ENCODE measurements around the gene SAMD13.
"Not testable (repeated sequence)": the region's sequence is repeated elsewhere in the genome, so short reads cannot be mapped to it uniquely, and the experiment has no call there.

Gene SAMD13

GRCh38 chr1:84286071-84286470 lies 15.4 kb upstream of the SAMD13 start:
- DNase-seq: no peak

DNA sequence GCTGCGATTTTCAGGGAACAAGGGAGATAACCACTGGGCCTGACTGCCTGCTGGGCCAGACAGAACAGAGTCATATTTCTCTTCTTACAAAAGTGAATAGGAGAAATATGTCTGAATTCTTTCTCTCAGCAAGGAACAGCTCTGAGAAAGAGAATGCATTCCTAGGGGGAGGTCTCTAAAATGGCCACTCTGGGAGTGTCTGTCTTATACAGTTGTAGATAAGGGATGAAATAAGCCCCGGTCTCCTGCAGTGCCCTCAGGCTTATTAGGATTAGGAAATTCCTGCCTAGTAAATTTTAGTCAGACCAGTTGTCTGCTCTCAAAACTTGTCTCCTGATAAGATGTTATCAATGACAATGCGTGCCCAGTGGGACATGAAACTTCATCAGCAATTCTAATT lies 14.1 kb upstream of the SAMD13 start:
- not testable (repeated sequence) for DNase-seq

GRCh38 chr1:84289169-84289785 lies 12.2 kb upstream of the SAMD13 start:
- DNase-seq: no peak

- DNase-seq: no peak
These were observed 9.4 kb upstream of the SAMD13 start for GRCh38 chr1:84291882-84292655.

DNA sequence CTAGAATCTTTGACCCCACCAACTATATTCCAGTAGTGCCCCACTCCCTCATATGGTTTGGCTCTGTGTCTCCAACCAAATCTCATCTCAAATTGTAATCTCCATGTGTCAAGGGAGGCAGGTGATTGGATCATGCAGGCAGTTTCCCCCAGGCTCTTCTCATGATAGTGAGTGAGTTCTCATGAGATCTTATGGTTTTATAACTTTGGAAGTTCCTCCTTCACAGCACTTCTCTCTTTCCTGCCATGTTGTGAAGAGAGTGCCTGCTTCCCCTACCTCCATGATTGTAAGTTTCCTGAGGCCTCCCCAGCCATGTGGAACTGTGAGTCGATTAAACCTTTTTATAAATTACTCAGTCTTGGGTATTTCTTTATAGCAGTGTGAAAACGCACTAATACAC lies 7.7 kb upstream of the SAMD13 start:
- no peak for DNase-seq

GRCh38 chr1:84294751-84295150 lies 6.8 kb upstream of the SAMD13 start:
- no peak for DNase-seq

GRCh38 chr1:84297546-84298244 lies 3.8 kb upstream of the SAMD13 start:
- DNase-seq: no peak

- peak; percentile 42 for DNase-seq
These were observed 3.2 kb upstream of the SAMD13 start for GRCh38 chr1:84298328-84298683.

DNA sequence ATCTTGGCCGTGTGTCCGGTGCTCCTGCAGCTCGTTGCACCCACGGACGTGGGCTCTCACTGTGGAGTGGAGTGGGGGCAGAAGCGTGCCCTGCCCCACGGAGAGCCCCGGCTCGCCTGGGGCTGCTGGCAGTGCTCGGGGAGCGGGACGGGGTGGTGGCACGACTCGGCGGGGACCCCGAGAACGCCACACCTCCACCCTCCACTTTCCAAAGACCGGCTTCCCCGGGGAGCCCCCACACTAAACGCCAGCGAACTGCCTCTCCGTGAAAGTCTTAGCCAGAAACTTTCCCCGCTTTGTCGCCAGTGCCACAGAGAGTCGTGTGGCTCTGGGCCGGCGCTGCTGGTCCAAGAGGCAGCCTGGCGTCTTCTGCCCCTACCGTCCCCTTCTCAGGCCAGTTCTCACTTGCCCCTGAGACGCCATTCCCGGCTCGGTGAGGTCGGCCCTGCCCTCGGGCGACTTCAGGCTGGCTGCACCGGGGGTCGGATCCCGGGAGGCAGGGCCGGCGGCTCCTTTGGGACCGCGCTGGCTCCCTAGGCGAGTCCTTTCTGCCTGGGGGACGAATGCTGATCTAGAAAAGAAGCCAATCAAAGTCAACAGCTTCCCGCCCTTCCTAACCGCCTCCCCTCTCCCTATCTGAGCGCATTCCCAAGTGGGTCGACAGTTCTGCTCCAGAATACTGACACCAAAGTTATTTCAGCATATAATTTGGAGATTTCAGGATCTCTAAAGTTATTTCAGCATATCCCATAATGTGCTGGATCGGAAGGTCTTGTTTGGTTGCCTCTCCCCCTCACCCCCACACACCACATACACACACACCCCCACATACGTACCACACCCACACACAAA lies 2.6 kb upstream of the SAMD13 start:
- peak; percentile 13 for DNase-seq

DNA sequence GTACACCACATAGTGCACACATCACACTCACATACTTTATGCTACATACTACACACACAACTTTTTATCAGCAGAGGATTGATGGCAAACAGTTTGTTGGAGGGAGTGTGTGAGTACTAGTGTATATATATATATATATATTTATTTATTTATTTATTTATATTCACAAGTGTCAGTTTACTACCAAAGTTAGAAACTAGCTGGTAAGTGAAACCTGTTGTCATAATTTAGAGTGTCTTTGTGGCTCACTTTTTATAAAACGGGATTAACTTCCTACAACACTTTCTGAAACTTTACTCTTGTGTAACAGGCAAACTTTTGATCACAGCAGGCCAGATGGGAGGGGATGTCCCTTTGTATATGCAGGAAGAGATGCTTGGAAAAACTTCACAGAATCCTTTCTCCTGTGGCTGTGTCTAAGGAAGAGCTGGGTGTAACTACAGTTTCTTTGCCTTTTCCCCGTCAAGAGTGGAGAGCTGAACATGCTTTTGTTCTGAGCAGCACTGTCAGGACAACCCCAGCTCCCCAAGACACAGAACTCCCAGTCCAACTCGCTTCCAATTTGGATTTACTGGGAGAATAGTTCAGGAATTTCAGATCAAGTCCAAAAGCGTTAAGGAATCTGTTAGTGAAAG lies 1.9 kb upstream of the SAMD13 start:
- DNase-seq: no peak

GRCh38 chr1:84300501-84300900 lies 1.0 kb upstream of the SAMD13 start:
- DNase-seq: no peak

GRCh38 chr1:84301785-84302385 lies 377 bp downstream of the SAMD13 start:
- DNase-seq: no peak

- no peak for DNase-seq
These were observed 1.9 kb downstream of the SAMD13 start for GRCh38 chr1:84303314-84303830.

GRCh38 chr1:84307398-84307797 lies 5.9 kb downstream of the SAMD13 start:
- no peak for DNase-seq

DNA sequence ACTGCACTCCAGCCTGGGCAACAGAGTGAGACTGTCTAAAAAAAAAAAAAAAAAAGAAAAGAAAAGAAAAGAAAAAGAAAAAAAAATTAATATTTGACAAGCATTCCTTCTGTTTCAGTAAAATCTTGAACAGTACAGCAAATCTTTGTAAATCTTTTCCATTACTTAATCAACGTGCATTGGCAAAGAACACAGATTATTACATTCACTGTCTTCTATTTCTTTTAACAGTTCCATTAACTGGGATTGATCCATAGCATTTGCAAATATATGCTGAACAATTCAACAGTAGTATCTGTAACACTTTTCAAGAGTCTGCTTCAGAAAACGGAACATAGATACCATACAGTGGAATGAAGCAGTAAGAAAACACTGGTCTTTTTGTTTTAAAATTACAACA lies 9.8 kb downstream of the SAMD13 start:
- DNase-seq: no peak

GRCh38 chr1:84319662-84320061 lies 18.2 kb downstream of the SAMD13 start:
- no peak for DNase-seq

GRCh38 chr1:84327830-84328229 lies 26.3 kb downstream of the SAMD13 start:
- DNase-seq: no peak

GRCh38 chr1:84330125-84330984 lies 28.8 kb downstream of the SAMD13 start:
- no peak for DNase-seq

- no peak for DNase-seq
These were observed 38.0 kb downstream of the SAMD13 start for GRCh38 chr1:84339503-84339902.

DNA sequence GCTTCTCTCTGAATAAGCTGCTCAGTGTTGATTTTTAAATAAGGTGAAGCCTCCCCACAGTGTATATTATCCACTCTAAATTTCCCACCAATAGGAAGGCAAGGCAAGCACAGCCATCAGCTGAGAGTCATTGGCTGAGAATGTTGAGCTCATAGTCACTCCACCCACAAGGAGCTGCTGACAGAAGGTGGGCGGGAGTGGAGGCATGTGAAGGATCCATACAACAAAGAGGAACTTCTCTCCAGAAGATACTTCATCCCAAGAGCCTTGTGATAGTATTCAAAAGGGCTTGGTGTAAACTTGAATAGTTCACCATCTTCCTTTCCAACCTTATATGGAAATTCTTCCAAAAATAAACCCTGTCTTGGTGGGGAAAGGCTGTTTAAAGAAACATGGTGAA lies 42.8 kb downstream of the SAMD13 start:
- DNase-seq: no peak

DNA sequence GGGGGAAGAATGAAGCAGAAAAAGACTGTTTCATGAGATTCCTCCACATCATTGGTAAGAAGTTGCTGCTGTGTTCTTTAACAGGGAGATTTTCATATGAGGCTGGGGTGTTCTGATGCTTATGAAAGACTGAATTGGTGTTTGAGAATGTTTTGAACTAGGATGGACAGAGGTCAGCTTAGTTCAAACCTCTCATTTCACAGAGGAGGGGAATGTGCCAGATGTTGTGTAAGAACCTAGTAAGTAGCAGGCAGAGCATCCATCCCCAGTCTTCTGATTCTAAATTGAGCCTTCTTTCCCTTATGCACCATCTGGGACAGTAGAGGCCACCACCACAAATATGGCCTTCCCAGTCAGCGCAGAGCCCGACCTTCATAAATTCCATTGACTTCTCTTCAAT lies 43.7 kb downstream of the SAMD13 start:
- DNase-seq: no peak
